Testis (tissue), 3 donors: ENCODE measurements around the gene CYBA. TPM values are rescaled to one million over a fixed set of nuclear protein-coding genes. Genes with fewer than 3 reads are reported as not detected.

Experiments used
- DNase-seq: peaks from one replicate; pipeline ENCODE4 v3.0.0-alpha.2; 2019
- H3K27ac ChIP-seq, 2 donors: fragments of 200-600 bp; sonication (generic); one replicate each; pipeline ENCODE4 v1.5.1; 2019
- H3K27me3 ChIP-seq: fragments of 200-600 bp; sonication (generic); one replicate; pipeline ENCODE4 v1.5.1; 2019
- H3K36me3 ChIP-seq: fragments of 200-600 bp; sonication (generic); one replicate; pipeline ENCODE4 v1.5.1; 2017; ENCODE audit warnings: low read depth; ENCODE audit errors: missing control alignments
- H3K4me1 ChIP-seq: fragments of 200-600 bp; sonication (generic); one replicate; pipeline ENCODE4 v1.5.1; 2019
- H3K4me3 ChIP-seq, 2 donors: fragments of 200-600 bp; sonication (generic); one replicate each; pipeline ENCODE4 v1.5.1; 2017 to 2019
- H3K9me3 ChIP-seq: fragments of 200-600 bp; sonication (generic); one replicate; pipeline ENCODE4 v1.5.1; 2017
- CTCF ChIP-seq, 3 experiments: fragments of 450-650 bp in 2 of 3; fragments of 200-600 bp in 1 of 3; sonication (generic) in 1 of 3; IDR thresholded peaks; one replicate each; pipeline ENCODE4 v1.5.1; 2016 to 2019; ENCODE audit warnings: antibody characterized with exemption in 3 of 3, mild to moderate bottlenecking in 2 of 3, moderate library complexity in 1 of 3
- POLR2A ChIP-seq: fragments of 450-650 bp; IDR thresholded peaks from one replicate; pipeline ENCODE4 v1.6.1; 2017; ENCODE audit warnings: antibody characterized with exemption, mild to moderate bottlenecking, moderate library complexity
- WGBS, 2 donors: methylation state at CpG; one replicate each; pipeline ENCODE4 v1.1.5; 2018; 5-methylcytosine and 5-hydroxymethylcytosine counted together
- intact Hi-C: fragments of 100-400 bp; cut with DNase I; formaldehyde crosslinking; loops from one replicate; pipeline ENCODE4 v1.15.1; 2023; ENCODE audit warnings: low total_unique reads
- polyA plus RNA-seq: library from polyadenylated mRNA; stranded (reverse); fragments of 350-450 nt; fragmentation: Illumina TruSeq; extraction: RNeasy Lipid Tissue Mini Kit (QIAGEN cat#74804); gene quantifications from one replicate; pipeline ENCODE4 v1.2.3, GENCODE V29; 2014; ENCODE audit warnings: low read depth, low replicate concordance; ENCODE audit not compliant: insufficient read depth
- total RNA-seq, 2 donors: library from RNA; depleted of rRNA; stranded (reverse); fragments of >200 nt; gene quantifications; one replicate each; pipeline ENCODE4 v1.2.3, GENCODE V29; 2016

CYBA gene
- total and polyA plus RNA-seq, 3 donors from 2014 or later, result 11.7 to 40.0 (median 34.9) TPM

GRCh38 chr16:88667461-88667860 lies 16.6 kb upstream of the CYBA start:
- peaks cover 3% of the 10 kb centered on the region for H3K4me1 ChIP-seq
- intact Hi-C loops, result no loop called here
- H3K27me3 ChIP-seq, result no peaks in the 10 kb centered on the region
- H3K36me3 ChIP-seq, result no peaks in the 10 kb centered on the region
- no peaks in the 10 kb centered on the region for H3K9me3 ChIP-seq
- 66 to 77% methylated on average over 5 of the region's 5 CpGs for WGBS, 2 donors
- TF ChIP-seq POLR2A (no peak), CTCF (IDR thresholded peaks at IDR 0.05) (no peak)
- no peak for DNase-seq
- no peak overlapping the region for H3K4me3 ChIP-seq
- H3K27ac ChIP-seq, result no peak overlapping the region

GRCh38 chr16:88665570-88665969 lies 14.7 kb upstream of the CYBA start:
- 90 to 92% methylated on average over 3 of the region's 3 CpGs for WGBS, 2 donors
- intact Hi-C loops, result no loop called here
- no peaks in the 10 kb centered on the region for H3K9me3 ChIP-seq
- no peaks in the 10 kb centered on the region for H3K27me3 ChIP-seq
- no peaks in the 10 kb centered on the region for H3K36me3 ChIP-seq
- peaks cover 8% of the 10 kb centered on the region for H3K4me1 ChIP-seq
- TF ChIP-seq POLR2A (no peak), CTCF (IDR thresholded peaks at IDR 0.05) (no peak)
- no peak overlapping the region for H3K27ac ChIP-seq
- H3K4me3 ChIP-seq, result no peak overlapping the region
- DNase-seq, result no peak

- Histone ChIP-seq H3K4me3 (no peak overlapping the region), H3K27me3 (no peaks in the 10 kb centered on the region), H3K27ac (no peak overlapping the region), H3K9me3 (no peaks in the 10 kb centered on the region), H3K36me3 (no peaks in the 10 kb centered on the region), H3K4me1 (peaks cover 8% of the 10 kb centered on the region)
- intact Hi-C loops, result no loop called here
- WGBS, 2 donors, result 54 to 65% methylated on average over 4 of the region's 4 CpGs
- no peak for DNase-seq
- TF ChIP-seq CTCF (IDR thresholded peaks at IDR 0.05) (no peak), POLR2A (no peak)
Measured at GRCh38 chr16:88665148-88665547, 14.3 kb upstream of the CYBA start.

- no peaks in the 10 kb centered on the region for H3K9me3 ChIP-seq
- no peaks in the 10 kb centered on the region for H3K27me3 ChIP-seq
- H3K27ac ChIP-seq, result peak within 1 kb of the TSS; percentile 78 to 87
- peak; percentile 98 for DNase-seq
- no peaks in the 10 kb centered on the region for H3K36me3 ChIP-seq
- H3K4me1 ChIP-seq, result peaks cover 8% of the 10 kb centered on the region
- intact Hi-C loops, result no loop called here
- WGBS, 2 donors, result 1 to 7% methylated on average over 3 to 82 of the region's 88 CpGs
- TF ChIP-seq CTCF (IDR thresholded peaks at IDR 0.05), result no peak
- peak; percentile 81 for TF ChIP-seq POLR2A
- H3K4me3 ChIP-seq, result peak within 1 kb of the TSS; percentile 90 to 94
Measured at GRCh38 chr16:88662843-88663606, 12.2 kb upstream of the CYBA start, which contains the start of gene MVD. MVD (minus strand) TSS chr16:88663091; CDS start chr16:88663080, 11 bp downstream.
